GM18858 (cell line): ENCODE measurements around the gene CYP2A13.
"Not testable (repeated sequence)": the region's sequence is repeated elsewhere in the genome, so short reads cannot be mapped to it uniquely, and the experiment has no call there.

Experiments
- ATAC-seq: cut with Tn5 transposase; IDR thresholded peaks from one replicate; pipeline ENCODE4 v1.9.1; 2021; ENCODE audit not compliant: unreplicated experiment

The CYP2A13 gene, protein sequence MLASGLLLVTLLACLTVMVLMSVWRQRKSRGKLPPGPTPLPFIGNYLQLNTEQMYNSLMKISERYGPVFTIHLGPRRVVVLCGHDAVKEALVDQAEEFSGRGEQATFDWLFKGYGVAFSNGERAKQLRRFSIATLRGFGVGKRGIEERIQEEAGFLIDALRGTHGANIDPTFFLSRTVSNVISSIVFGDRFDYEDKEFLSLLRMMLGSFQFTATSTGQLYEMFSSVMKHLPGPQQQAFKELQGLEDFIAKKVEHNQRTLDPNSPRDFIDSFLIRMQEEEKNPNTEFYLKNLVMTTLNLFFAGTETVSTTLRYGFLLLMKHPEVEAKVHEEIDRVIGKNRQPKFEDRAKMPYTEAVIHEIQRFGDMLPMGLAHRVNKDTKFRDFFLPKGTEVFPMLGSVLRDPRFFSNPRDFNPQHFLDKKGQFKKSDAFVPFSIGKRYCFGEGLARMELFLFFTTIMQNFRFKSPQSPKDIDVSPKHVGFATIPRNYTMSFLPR

DNA sequence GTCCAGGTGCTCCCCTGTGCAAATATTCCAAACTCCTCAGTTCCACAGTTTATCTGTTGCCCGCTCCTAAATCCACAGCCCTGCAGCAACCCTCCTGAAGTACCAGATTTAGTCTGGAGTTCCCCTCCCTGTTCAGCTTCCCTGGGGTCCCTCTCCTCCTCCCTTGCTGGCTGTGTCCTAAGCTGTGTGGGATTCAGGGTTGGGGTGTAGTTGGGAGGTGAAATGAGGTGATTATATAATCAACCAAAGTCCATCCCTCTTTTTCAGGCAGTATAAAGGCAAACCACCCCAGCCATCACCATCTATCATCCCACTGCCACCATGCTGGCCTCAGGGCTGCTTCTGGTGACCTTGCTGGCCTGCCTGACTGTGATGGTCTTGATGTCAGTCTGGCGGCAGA, at the start of gene CYP2A13:
TSS of gene CYP2A13 (plus strand) at position 301 of the 400 bp plus-strand sequence. CDS start at position 322, 21 bp downstream.
- ATAC-seq = no peak

DNA sequence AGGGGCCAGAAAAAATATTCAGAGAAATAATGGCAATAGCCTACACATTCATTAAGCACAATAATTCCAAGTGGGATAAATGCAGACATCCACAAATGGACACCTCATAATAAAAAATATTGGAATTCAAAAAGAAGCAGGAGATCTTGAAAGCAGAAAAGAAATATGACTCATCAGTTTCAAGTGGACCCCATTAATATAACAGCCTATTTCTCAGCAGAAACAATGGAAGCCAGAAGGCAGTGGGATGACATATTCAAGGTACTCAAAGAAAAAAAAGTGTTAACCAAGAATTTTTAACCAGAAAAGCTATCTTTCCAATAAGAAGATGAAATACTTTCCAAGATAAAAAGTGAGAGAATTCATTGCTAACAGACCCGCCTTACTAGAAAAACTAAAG, 48.4 kb upstream of the CYP2A13 start:
- ATAC-seq = no peak

DNA sequence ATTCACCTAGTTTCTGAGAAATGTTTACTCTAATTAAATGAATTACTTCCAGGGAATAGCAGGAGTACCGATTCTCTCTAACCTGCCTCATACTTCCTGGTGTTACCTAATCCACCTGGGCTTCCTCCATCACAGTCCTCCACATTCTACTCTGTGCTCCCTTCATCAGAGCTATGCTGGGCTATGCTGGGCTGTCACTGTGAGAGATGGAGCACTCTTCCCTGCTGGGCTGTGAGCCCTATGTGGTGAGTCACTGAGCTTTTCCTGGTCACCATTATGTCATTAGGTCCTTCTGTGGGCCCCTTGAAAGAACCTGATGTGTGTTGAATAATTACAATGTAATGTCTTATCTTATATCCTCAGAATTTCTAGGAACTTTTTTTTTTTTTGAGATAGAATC, 43.2 kb upstream of the CYP2A13 start:
- ATAC-seq = not testable (repeated sequence)

DNA sequence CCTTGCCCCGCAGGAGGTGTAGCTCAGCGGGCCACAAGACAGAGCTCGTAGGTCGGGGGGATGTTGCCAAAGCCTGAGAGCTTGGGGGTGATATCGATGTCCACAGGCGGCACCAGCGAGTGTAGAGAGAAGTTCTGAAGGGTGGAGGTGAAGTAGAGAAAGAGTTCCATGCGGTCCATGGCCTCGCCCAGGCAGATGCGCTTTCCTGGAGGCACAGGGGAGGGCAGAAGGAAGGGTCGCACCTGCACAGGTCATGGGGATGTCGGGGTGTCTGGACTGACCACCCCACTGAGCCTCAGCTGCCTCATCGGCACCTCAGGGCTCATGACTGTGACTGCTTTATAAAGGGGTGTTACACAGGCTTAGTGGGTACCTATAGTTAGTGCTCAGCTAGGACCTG, 37.8 kb upstream of the CYP2A13 start:
- no peak for ATAC-seq

DNA sequence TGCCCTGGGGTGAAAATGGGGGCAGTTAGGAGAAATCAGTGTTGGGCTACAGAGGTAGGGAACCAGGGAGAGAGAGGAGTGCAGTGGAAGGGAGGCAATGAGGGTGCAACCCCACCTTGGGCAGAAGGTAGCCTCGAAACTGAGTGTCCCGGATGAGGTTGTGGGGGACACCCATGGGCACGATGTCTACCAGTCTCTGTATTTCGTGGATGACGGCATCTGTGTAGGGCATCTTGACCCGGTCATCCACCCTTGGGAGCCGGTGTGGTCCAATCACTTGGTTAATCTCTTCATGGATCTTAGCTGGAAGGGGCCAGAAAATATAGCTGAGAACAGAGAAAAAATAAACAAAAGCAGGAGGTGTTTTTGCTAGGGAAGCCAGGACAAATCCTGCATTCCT, 36.1 kb upstream of the CYP2A13 start:
- ATAC-seq = not testable (repeated sequence)

DNA sequence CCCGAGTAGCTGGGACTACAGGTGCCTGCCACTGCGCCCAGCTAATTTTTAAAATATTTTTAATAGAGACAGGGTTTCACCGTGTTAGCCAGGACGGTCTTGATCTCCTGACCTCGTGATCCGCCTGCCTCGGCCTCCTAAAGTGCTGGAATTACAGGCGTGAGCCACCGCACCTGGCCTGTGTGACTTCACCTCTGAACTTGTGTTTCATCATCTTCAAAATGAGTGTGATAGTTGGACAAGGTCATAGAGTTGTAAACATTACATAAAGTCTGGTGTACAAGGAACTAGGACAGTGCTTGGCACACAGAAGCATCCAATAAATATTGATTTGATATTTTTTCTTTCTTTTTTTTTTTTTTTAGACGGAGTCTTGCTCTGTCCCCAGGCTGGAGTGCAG, 34.9 kb upstream of the CYP2A13 start:
- not testable (repeated sequence) for ATAC-seq

DNA sequence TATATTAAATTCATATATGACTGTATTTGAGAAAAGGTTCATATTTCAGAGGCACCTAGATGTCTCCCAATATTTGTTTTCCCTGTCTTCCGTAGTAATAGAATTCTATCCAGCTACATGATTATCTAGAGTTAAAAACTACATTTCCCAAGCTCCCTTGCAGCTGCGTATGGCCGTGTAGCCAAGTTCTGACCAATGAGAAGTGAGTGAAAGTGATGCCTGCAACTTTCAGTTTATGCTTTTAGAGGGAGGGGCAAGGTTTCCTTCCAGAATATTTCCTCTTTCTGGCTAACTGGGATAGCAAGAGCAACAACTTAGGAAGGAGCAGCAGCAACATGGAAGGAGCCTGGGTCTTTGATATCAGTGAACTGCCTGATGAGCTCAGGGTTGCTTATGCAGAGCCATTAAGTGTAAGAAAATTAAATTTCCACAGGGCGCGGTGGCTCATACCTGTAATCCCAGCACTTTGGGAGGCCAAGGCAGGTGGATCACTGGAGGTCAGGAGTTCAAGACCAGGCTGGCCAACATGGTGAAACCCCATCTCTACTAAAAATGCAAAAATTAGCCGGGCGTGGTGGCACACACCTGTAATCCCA, 23.2 kb upstream of the CYP2A13 start:
- ATAC-seq = no peak

DNA sequence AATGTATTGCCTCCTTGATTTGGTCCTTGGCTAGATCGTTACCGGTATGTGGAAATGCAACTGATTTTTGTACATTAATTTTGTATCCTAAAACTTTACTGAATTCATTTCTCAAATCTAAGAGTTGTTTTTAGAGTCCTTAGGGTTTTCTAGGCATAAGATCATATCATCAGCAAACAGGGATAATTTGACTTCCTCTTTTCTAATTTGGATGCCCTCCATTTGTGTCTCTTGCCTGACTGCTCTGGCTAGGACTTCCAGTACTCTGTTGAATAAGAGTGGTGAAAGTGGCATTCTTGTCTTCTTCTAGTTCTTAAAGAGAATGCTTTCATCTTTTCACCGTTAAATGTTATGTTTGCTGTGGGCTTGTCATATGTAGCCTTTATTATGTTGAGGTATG, 12.0 kb upstream of the CYP2A13 start:
- ATAC-seq = no peak

DNA sequence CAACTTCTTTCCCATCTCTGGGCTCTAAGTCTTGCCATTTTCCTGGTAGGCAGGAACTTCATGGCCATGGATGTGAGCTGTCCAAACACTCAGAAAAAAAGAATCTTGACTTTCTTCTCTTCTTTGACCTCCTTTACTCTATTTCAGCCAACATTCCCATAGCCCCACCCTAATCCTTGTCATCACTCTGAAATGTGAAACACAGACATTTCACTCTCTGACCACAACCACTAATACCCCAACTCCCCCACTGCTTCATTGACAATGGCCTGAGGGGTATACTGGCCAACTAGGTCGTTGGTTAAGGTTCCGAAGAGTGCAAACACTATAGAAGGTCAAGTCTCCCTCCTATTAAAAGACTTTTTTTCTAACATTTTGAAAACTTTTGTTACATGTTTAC, 4.7 kb upstream of the CYP2A13 start:
- ATAC-seq = no peak

DNA sequence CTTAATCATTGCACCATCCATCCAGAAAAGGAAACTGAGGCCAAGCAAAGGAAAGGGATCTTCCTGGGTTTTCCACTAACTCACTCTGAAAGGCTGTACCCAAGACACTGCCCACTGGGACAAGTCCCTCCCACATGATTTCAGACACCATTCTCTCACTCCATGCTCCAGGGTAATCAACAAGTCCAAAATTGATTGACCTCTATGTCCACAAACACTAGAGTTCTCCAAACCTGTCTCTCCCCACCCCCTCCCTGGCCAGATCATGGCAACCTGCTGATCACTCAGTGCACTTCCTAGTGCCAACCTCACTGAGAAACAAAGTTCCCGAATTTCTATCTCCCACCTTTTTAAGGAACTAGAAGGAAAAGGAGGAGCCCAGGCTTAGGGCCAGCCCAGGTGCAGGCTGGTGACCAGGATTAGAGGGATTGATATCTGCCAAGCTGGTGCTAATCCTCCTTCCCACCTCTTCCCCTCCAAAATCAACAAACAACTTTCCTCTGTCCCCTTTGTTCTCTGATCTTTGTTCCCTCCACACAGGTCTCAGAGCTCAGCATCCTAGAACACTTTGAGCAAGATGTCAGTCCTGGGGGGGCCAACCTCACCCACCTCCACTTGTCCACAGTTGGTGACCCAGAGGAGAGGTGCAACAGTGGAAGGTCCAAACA, 2.4 kb upstream of the CYP2A13 start:
- no peak for ATAC-seq

DNA sequence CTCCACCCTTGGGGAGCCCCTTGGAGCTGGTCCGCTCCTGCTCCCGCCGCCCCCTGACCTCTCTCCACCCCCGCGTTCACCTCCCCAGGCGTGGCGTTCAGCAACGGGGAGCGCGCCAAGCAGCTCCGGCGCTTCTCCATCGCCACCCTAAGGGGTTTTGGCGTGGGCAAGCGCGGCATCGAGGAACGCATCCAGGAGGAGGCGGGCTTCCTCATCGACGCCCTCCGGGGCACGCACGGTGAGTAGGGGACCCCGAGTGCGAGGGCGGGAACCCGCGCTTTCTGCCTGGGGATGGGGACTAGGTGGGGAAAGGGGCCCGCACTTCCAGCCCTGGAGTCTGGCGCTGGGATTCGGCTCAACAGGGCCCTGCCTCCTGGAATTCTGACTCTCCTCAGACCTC, 1.7 kb downstream of the CYP2A13 start:
- ATAC-seq = no peak

DNA sequence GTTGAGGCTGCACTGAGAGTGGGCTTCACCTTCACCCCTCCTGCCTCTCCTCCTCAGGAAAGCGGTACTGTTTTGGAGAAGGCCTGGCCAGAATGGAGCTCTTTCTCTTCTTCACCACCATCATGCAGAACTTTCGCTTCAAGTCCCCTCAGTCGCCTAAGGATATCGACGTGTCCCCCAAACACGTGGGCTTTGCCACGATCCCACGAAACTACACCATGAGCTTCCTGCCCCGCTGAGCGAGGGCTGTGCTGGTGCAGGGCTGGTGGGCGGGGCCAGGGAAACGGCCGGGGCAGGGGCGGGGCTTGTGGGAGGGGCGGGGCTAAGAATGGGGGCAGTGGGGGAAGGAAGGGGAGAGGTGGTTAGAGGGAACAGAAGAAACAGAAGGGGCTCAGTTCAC, 7.5 kb downstream of the CYP2A13 start:
- ATAC-seq = no peak

DNA sequence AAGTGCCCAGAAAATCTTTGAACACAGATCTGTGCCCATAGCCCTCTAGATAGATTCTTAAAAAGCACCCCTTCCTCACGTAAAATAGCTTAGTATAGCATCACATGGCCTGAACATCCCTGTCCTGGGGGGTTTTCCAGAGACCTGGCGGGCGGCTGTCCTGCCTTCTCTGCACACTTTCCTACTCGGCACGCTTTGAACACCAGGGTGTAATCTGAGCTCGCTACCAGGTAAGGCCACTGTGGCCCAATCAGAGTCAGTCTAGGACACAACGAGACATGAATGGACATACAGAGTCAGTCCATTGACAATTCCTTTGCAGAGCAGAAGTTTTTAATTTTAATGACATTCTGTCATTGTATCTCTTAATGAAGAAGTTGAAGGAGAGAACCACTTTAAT, 8.1 kb downstream of the CYP2A13 start:
- ATAC-seq = no peak

DNA sequence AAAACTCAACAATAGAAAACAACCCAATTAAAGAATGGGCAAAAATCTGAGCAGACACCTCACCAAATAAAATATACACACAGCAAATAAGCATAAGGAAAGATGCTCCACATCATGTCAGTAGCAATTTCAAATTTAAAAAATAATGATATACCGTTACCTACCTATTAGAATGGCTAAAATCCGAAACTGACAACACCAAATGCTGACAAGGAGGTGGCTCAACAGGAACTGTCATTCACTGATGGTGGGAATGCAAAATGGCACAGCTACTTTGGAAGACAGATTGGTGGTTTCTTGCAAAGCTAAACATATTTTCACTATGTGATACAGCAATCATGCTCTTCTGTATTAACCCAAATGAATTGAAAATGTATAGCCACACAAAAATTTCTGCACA, 9.1 kb downstream of the CYP2A13 start:
- ATAC-seq = no peak

DNA sequence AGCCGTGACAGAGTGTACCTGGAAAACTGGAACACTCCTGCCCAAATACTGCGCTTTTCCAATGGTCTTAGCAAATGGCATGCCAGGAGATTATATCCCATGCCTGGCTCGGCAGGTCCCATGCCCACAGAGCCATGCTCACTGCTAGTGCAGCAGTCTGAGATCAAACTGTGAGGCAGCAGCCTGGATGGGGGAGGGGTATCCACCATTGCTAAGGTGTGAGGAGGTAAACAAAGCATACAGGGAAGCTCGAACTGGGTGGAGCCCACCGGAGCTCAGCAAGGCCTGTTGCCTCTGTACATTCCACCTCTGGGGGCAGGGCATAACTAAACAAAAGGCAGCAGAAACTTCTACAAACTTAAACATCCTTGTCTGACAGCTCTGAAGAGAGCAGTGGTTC, 10.5 kb downstream of the CYP2A13 start:
- ATAC-seq = no peak

DNA sequence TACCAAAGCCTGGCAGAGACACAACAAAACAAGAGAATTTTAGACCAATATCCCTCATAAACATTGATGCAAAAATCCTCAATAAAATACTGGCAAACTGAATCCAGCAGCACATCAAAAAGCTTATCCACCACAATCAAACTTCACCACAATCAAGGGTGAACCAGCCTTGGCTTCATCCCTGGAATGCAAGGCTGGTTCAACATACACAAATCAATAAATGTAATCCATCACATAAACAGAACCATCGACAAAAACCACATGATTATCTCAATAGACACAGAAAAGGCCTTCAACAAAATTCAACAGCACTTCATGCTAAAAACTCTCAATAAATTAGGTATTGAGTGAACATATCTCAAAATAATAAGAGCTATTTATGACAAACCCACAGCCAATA, 14.0 kb downstream of the CYP2A13 start:
- not testable (repeated sequence) for ATAC-seq

DNA sequence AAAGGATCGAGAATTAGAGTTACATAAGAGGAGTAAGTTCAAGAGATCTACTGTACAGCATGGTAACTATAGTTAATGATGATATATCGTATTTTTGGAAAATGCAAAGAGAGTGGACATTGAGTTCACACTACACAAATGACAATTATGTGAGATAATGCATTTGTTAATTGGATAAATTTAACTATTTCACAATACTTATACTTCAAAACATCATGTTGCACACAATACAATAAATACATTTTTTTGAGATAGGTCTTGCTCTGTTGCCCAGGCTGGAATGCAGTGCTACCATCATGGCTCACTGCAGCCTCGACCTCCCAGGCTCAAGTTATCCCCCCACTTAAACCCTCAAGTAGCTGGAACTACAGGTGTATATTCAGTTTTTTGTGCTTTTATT, 17.9 kb downstream of the CYP2A13 start:
- ATAC-seq = no peak

DNA sequence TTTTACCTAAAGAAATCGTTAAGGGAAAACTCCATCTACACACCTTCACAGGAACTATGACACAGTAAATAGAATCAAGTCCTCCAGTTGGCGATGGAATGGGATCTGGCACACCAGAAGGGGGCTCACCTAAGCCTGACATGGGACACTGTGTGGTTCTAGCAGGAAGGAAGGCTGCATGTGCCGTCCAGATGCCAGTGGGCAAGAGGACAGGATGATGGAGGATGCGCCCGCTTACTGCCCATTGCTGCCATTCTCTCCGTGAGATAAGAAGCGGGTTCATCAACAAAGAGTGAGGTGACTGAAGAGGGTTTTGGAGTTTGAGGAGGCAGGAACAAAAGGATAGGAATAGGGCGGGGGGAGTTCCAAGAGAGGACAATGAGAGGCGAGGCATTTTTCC, 23.0 kb downstream of the CYP2A13 start:
- ATAC-seq = no peak

DNA sequence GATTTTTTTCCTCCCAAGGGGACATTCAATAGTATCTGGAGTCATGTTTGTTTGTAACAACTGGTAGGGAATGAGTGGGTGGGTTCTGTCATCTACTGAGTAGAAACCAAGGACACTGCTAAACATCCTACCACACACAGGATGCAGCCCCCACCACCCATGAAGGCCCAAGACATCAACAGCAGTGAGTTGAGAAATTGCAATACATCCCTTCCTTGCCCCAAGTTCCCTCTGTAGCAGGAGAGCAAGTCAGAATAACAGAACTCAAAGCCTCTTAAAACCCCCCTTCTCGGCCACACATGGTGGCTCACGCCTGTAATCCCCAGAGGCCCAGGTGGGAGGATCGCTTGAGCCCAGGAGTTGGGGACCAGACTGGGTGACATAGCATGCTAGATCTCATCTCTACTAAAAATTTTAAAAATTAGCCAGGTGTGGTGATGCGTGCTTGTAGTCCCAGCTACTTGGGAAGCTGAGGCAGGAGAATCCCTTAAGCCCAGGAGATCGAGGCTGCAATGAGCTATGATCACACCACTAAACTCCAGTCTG, 23.6 kb downstream of the CYP2A13 start:
- ATAC-seq = no peak

DNA sequence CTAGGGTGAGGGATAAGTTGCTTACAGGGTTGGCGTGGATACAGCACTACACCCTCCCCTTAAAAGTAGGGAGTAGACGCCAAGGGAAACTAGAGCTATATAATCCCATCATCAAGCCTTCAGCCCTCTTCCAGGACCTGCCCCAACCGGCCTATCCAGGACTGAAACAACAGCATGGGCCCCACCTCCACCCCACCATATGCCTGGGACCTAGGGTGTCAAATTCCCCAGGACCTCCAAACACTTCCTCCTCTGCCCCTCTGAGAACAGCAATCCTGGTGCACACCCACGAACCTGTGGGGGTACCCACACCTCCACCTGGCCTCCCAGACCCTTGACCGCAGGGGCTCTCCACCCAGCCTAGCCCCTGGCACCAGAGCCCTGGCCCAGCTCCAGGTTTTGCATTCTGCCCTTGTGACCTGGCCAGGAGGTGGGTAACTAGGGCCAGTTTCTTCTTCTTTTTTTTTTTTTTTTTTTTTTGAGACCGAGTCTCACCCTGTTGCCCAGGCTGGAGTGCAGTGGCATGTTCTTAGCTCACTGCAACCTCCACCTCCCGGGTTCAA, 24.6 kb downstream of the CYP2A13 start:
- no peak for ATAC-seq

DNA sequence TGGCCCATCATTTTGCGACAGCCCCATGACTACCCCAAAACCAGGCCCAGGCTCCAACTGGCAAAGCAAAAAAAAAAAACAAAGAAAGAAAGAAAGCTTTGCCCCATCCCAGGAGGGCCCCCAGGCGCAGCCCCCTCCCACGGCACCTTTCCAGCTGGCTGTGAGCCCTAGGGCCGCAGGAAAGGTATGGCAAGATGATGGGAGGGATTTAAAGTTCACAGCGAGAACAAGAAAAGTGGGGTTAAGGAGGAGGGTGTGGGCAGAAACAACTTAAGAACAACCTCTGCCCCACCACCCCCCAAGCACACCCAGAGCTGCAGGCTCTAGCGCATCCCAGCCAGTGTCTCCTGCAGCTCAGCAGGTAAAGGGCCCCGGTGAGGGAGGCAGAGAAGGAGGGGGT, 25.9 kb downstream of the CYP2A13 start, which contains the start of gene CYP2F1:
TSS of gene CYP2F1 (plus strand) at position 301 of the 400 bp plus-strand sequence. CDS start 1,757 bp downstream, outside the sequence.
- no peak for ATAC-seq
